ENCODE measurements around the gene CAPRIN2.

Gene CAPRIN2

GRCh38 chr12:30754750-30755394, at the start of gene CAPRIN2:
CAPRIN2 (minus strand) TSS chr12:30754951; CDS start chr12:30753520, 1,431 bp downstream.
- DNase-seq (ENCODE audit: low read depth): peak; percentile 94
- TF ChIP-seq CTCF (conservative IDR thresholded peaks at IDR 0.05; ENCODE audit: low read length): no peak; the same call in 1 of the 2 replicates
- peak within 1 kb of the TSS; percentile 85 for H3K4me3 ChIP-seq (ENCODE audit: low read length)

GRCh38 chr12:30797689-30798088, 42.9 kb upstream of the CAPRIN2 start:
- no peak overlapping the region for H3K4me3 ChIP-seq (ENCODE audit: low read length)
- no peak for DNase-seq (ENCODE audit: low read depth)
- 0 out of 2 replicates have a peak, but pooled peaks have one; percentile 5 for TF ChIP-seq CTCF (conservative IDR thresholded peaks at IDR 0.05; ENCODE audit: low read length)

GRCh38 chr12:30796891-30797371, 42.2 kb upstream of the CAPRIN2 start:
- H3K4me3 ChIP-seq (ENCODE audit: low read length): peak overlapping the region; percentile 79
- no peak for TF ChIP-seq CTCF (conservative IDR thresholded peaks at IDR 0.05; ENCODE audit: low read length)
- DNase-seq (ENCODE audit: low read depth): peak; percentile 33

- DNase-seq (ENCODE audit: low read depth): peak; percentile 46
- TF ChIP-seq CTCF (conservative IDR thresholded peaks at IDR 0.05; ENCODE audit: low read length): no peak
- H3K4me3 ChIP-seq (ENCODE audit: low read length): peak overlapping the region; percentile 79
Observed at GRCh38 chr12:30796313-30796780, 41.6 kb upstream of the CAPRIN2 start.

GRCh38 chr12:30795410-30796312, 40.9 kb upstream of the CAPRIN2 start:
- DNase-seq (ENCODE audit: low read depth): peak; percentile 75
- peak overlapping the region; percentile 79 for H3K4me3 ChIP-seq (ENCODE audit: low read length)
- TF ChIP-seq CTCF (conservative IDR thresholded peaks at IDR 0.05; ENCODE audit: low read length): no peak

GRCh38 chr12:30794591-30795409, 40.0 kb upstream of the CAPRIN2 start:
- peak overlapping the region; percentile 79 for H3K4me3 ChIP-seq (ENCODE audit: low read length)
- TF ChIP-seq CTCF (conservative IDR thresholded peaks at IDR 0.05; ENCODE audit: low read length): no peak
- peak; percentile 68 for DNase-seq (ENCODE audit: low read depth)
